Thyroid gland (tissue), 4 donors: ENCODE measurements around the gene KIF2C.

Experiments used
- CTCF ChIP-seq, 6 experiments: fragments of 200-600 bp in 3 of 6; fragments of 450-650 bp in 3 of 6; sonication (generic) in 3 of 6; IDR thresholded peaks; one replicate each; pipeline ENCODE4 v1.5.1; 2016 to 2019; ENCODE audit warnings: antibody characterized with exemption in 6 of 6, mild to moderate bottlenecking in 2 of 6, inconsistent platforms in 1 of 6, moderate library complexity in 1 of 6
- POLR2A ChIP-seq, 2 donors: fragments of 450-650 bp; IDR thresholded peaks; one replicate each; pipeline ENCODE4 v1.6.1; 2017; ENCODE audit warnings: antibody characterized with exemption in 2 of 2, mild to moderate bottlenecking in 2 of 2, moderate library complexity in 1 of 2

GRCh38 chr1:44807364-44808062, 67.9 kb downstream of the KIF2C start:
- no peak for TF ChIP-seq CTCF (IDR thresholded peaks at IDR 0.05)
- peak in 1 of 2 donors; percentile 67 for TF ChIP-seq POLR2A (IDR thresholded peaks at IDR 0.05)
